Measurements from ENCODE around the gene CFL2. TPM values are rescaled to one million over a fixed set of nuclear protein-coding genes. Genes with fewer than 3 reads are reported as not detected.

CFL2 gene
- total RNA-seq, 1 donor from 2014 or later = 4.0 TPM

DNA sequence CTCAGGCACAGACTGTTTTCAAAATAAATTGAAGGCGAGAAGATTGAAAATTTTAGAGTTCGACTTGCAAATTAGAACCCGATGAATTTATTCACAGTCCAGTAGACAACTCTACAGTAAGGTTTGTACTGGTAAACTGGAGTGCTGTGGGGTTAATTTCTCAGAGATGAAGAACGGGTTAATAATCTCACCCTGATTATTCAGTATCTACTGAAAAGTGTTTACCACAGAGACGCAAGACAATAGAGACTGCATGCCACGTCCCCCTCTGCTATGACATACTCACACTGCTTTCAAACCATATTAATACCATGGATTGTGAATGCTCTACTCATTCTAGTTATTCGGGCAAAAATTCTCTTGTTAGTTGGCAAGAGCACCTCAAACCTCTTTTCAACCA lies 36.1 kb downstream of the CFL2 start:
- intact Hi-C loops (cut with micrococcal nuclease) = no loop called here

DNA sequence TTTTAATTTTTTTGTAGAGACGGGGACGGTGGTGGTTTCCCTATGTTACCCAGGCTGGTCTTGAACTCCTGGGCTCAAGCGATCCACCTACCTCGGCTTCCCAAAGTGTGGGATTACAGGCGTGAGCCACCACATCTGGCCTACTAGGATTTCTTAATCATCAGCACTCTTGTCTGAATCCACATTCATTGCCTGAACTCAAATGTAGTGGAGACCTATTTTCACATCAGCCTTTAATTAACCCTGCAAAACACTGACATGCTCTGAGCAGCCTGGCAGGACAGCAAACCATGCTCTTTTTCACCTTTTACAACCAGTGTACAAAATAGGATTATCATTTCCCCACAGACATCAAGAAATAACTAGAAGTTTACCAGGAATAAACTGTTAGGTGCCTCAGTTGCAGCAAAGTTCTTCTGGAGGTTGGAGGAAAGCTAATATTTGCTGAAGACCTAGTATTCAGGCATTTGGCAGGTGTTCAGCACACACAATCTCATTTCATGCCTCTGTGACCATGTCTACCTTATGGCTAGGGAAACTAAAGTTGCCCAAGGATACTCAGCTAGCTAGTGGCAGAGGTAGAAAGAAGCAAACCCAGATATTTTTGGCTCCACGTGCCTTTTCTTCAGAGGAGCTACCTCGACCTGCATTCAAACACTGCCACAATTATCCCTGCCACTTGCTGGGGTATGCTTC lies 37.7 kb downstream of the CFL2 start:
- intact Hi-C loops (cut with micrococcal nuclease) = no loop called here

DNA sequence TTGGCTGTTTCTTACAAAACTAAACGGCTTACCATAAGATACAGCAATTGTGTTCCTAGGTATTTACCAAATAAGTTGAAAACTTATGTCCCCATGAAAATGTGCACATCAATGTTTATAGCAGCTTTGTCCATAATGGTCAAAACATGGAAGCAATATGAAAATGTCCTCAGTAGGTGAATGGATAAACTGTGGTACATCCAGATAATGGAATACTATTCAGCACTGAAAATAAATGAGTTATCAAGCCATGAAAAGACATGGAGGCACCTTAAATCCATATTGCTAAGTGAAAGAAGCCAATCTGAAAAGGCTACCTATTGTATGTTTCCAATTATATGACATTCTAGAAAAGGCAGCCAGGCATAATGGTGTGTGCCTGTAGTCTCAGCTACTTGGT lies 40.7 kb downstream of the CFL2 start:
- intact Hi-C loops (cut with micrococcal nuclease) = loop anchor here (2.0 kb wide), 1 partner anchor 749 kb away; no protein-coding TSS in a partner anchor

DNA sequence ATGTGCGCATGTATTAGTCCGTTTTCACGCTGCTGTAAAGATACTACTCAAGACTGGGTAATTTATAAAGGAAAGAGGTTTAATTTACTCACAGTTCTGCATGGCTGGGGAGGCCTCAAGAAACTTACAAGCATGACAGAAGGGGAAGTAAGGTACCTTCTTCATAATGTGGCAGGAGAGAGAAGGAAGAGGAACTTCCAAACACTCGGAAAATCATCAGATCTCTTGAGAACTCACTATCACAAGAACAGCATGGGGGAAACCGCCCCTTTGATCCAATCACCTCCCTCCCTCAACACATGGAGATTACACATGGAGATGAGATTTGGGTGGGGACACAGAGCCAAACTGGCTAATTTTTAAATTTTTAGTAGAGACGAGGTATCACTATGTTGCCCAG lies 42.7 kb downstream of the CFL2 start:
- intact Hi-C loops (cut with micrococcal nuclease) = loop anchor here (1.0 to 2.0 kb wide), 2 partner anchors 52 to 751 kb away; no protein-coding TSS in a partner anchor

DNA sequence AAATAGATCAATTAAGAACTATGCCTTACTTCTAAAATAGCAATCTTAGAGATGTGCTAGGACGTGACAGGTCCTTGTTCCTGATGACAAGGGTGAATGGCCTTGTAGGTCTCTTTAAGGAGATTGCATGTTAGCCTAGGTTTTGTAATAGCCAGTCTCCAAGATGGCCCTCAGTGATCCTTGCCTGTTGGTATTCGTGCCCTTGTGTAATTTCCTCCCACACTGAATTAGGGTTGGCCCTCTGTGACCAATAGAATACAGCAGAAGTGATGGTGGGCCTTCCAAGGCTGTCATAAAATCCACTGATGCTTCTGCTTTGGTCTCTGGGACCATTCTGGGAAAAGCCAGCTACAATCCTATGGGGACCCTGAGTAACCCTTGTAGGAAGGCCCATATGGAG lies 46.3 kb downstream of the CFL2 start:
- intact Hi-C loops (cut with micrococcal nuclease) = no loop called here

DNA sequence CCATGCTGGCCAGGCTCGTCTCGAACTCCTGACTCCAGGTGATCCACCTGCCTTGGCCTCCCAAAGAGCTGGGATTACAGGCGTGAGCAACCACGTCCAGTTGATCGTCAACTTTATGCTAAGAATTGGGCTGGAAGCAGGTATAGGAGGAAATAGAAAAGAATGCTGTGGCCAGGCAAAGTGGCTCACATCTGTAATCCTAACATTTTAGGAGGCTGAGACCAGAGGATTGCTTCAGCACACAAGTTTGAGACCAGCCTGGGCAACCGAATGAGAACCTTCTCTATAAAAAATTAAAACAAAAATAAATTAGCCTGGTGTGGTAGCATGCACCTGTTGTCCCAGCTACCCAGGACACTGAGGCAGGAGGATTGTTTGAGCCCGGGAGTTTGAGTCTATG lies 47.4 kb downstream of the CFL2 start:
- intact Hi-C loops (cut with micrococcal nuclease) = no loop called here

DNA sequence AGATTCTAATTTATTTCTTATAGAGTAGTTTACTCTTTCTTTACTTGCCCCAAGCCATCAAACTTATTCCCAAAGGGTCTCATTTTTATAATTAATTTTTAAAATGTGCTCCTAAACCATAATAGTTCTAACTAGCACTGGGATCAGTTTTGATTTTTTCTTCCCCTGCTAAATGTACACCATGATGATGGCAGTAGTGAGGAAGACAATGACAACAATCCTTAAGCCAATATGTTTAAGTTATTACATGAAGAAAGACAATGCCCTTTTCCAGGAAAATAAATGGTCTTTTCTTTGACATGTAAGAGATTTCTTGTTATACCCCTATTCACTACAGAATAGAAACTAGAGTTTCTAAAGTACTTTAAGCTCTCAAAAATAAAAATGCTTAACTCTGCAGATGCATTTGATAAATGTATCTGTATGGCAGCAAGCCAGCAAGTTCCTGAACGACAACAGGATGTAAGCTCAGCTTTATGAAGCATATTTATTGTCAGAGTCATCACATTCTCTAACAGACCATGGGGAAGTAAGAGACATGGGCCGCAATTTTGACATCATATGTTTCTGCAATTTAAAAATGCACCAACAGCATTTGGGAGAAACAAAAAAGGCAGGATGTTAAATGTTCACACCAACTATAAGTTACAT lies 48.5 kb downstream of the CFL2 start:
- intact Hi-C loops (cut with micrococcal nuclease) = no loop called here

DNA sequence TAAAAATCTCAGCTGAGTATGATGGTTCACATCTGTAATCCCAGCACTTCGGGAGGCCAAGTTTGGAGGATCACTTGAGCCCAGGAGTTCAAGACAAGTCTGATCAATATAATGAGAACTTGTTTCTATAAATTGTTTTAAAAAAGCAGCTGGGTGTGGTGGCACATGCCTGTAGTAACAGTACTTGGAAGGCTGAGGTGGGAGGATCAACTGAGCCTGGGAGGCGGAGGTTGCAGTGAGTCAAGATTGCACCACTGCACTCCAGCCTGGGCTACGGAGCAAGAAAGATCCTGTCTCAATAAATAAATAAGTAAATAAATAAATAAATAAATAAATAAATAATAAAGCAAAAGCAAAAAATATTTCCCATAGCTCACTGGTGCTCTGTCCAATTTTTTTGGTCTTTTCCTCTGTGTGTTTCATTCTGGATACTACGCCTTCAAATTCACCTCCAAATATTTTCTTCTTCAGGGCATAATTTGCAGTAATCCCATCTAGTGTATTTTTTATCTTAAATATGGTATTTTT lies 51.8 kb downstream of the CFL2 start:
- intact Hi-C loops (cut with micrococcal nuclease) = no loop called here

DNA sequence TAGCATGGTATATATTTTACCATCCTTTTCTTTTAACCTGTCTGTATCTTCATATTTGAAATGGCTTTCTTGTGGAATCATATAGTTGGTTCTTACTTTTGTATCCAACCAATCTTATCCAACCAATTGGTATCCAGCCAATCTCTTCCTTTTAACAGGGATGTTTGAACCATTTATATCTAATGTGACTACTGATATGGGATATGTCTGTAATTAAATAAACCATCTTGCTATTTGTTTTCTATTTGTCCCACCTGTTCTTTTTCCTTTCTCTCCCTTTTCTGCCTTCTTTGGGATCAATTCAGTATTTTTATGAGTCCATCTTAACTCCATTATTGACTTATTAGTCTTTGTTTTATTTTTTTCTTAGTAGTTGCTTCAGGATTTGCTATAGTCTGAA lies 53.6 kb downstream of the CFL2 start:
- intact Hi-C loops (cut with micrococcal nuclease) = no loop called here

Other genes starting within 250 kb of the CFL2 start
- 29.5 and 30.9 TPM in 2 replicates for gene EAPP, start 174.9 kb downstream of the CFL2 start, total RNA-seq
- gene SNX6, start 84.4 kb downstream of the CFL2 start, total RNA-seq = 73.4 and 77.4 TPM in 2 replicates
- 55.6 and 62.1 TPM in 2 replicates for gene BAZ1A, start 160.8 kb upstream of the CFL2 start, total RNA-seq

Data from T-helper 2 cell treated with Interferon-gamma antibody and Interleukin-4, amounts not matched to agents 100 ng/mL and 5 ng/mL, for 36 hours (primary cell).